ENCODE results near the gene ARHGAP32. TPM values are rescaled to one million over a fixed set of nuclear protein-coding genes. Genes with fewer than 3 reads are reported as not detected.

The ARHGAP32 gene
- total RNA-seq, 1 experiment from 2014 or later, result 54.0 TPM

GRCh38 chr11:129018991-129019390 lies 173.1 kb downstream of the ARHGAP32 start:
- Mint-ChIP-seq H3K9me3 (ENCODE audit: unreplicated experiment) (no peaks in the 10 kb centered on the region), H3K4me1 (ENCODE audit: low read depth, unreplicated experiment) (peaks cover 11% of the 10 kb centered on the region), H3K36me3 (ENCODE audit: insufficient read depth, unreplicated experiment) (peaks cover 9% of the 10 kb centered on the region), H3K4me3 (ENCODE audit: unreplicated experiment) (no peak overlapping the region), H3K27ac (ENCODE audit: unreplicated experiment) (no peak overlapping the region), H3K27me3 (ENCODE audit: insufficient read depth, unreplicated experiment) (no peaks in the 10 kb centered on the region)
- Histone ChIP-seq H3K36me3 (ENCODE audit: control insufficient read depth, insufficient read depth, low read length) (no peaks in the 10 kb centered on the region; the same call in 1 of the 2 replicates), H3K9me3 (no peaks in the 10 kb centered on the region), H3K27me3 (replicated peaks; ENCODE audit: control insufficient read depth, insufficient read depth, low read length) (no peaks in the 10 kb centered on the region), H3K4me1 (peaks cover 14% of the 10 kb centered on the region), H3K4me3 (ENCODE audit: low read depth, low read length) (no peak overlapping the region)
- peak in 1 of 2 experiments; percentile 29 for TF ChIP-seq CTCF (IDR thresholded peaks at IDR 0.05; ENCODE audit: insufficient read depth in 1 of 2, low read depth in 1 of 2, low read length in 1 of 2, severe bottlenecking in 1 of 2, unreplicated experiment in 1 of 2)
- POLR2A ChIA-PET, result no interaction called here
- DNase-seq, result peak in 1 of 2 experiments; percentile 15
- CTCF ChIA-PET, result no interaction called here
- BruUV-seq (replicated peaks), result no TSS peak
- intact Hi-C loops (cut with micrococcal nuclease; ENCODE audit: unreplicated experiment), result no loop called here

- Mint-ChIP-seq H3K36me3 (ENCODE audit: insufficient read depth, unreplicated experiment) (peaks cover 6% of the 10 kb centered on the region), H3K4me3 (ENCODE audit: unreplicated experiment) (no peak overlapping the region), H3K4me1 (ENCODE audit: low read depth, unreplicated experiment) (peaks cover 7% of the 10 kb centered on the region), H3K27me3 (ENCODE audit: insufficient read depth, unreplicated experiment) (no peaks in the 10 kb centered on the region), H3K9me3 (ENCODE audit: unreplicated experiment) (no peaks in the 10 kb centered on the region), H3K27ac (ENCODE audit: unreplicated experiment) (no peak overlapping the region)
- Histone ChIP-seq H3K4me3 (ENCODE audit: low read depth, low read length) (no peak overlapping the region), H3K27me3 (replicated peaks; ENCODE audit: control insufficient read depth, insufficient read depth, low read length) (no peaks in the 10 kb centered on the region), H3K36me3 (ENCODE audit: control insufficient read depth, insufficient read depth, low read length) (no peaks in the 10 kb centered on the region; the same call in 1 of the 2 replicates), H3K9me3 (no peaks in the 10 kb centered on the region), H3K4me1 (peaks cover 7% of the 10 kb centered on the region; the same call in 1 of the 2 replicates)
- ChIA-PET CTCF (no interaction called here), POLR2A (no interaction called here)
- intact Hi-C loops (cut with micrococcal nuclease; ENCODE audit: unreplicated experiment), result no loop called here
- no peak for DNase-seq
- BruUV-seq (replicated peaks), result no TSS peak
- TF ChIP-seq CTCF (IDR thresholded peaks at IDR 0.05; ENCODE audit: insufficient read depth in 1 of 2, low read depth in 1 of 2, low read length in 1 of 2, severe bottlenecking in 1 of 2, unreplicated experiment in 1 of 2), result no peak
These were observed 174.0 kb downstream of the ARHGAP32 start for GRCh38 chr11:129018126-129018525.

DNA sequence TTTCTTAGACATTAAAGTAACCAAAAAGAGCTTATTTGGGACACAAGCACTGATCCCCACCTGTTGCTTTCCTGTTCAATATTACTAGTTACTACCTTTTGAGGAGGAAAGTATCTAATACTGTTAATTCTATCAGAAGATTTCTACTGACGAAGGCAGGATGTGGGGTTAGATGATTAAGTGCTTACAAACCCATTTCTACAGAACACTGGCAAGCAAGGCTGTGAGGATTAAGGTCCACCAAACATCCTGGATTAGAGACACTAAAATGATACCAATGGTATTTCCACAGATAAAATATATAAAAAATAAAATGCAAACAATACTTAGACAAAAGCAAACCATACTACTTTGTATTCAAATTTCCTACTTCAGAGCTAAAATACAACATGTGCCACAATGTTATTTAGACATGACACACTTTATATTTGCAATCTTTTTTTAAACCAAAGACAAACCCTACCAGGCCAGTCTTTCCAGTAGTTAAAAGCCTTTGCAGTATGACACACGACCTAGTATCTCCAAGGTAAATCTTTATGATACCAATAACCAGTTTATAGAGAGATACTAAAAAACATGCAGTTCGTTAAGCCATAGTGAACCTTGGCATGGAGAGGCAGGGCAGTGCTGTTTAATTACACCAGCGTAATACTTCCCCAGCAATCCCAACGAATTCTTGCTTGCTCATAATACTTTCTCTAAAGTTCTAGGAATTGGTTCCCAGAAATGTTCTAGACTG lies 178.2 kb downstream of the ARHGAP32 start:
- ChIA-PET POLR2A (no interaction called here), CTCF (no interaction called here)
- intact Hi-C loops (cut with micrococcal nuclease; ENCODE audit: unreplicated experiment), result no loop called here
- H3K36me3 Mint-ChIP-seq (ENCODE audit: insufficient read depth, unreplicated experiment), result peaks cover 12% of the 10 kb centered on the region
- peaks cover 7% of the 10 kb centered on the region; the same call in 1 of the 2 replicates for H3K4me1 ChIP-seq
- H3K9me3 ChIP-seq, result no peaks in the 10 kb centered on the region
- TF ChIP-seq CTCF (IDR thresholded peaks at IDR 0.05; ENCODE audit: insufficient read depth in 1 of 2, low read depth in 1 of 2, low read length in 1 of 2, severe bottlenecking in 1 of 2, unreplicated experiment in 1 of 2), result no peak
- no peak overlapping the region for H3K4me3 Mint-ChIP-seq (ENCODE audit: unreplicated experiment)
- H3K27me3 Mint-ChIP-seq (ENCODE audit: insufficient read depth, unreplicated experiment), result no peaks in the 10 kb centered on the region
- H3K4me3 ChIP-seq (ENCODE audit: low read depth, low read length), result no peak overlapping the region
- no peaks in the 10 kb centered on the region for H3K9me3 Mint-ChIP-seq (ENCODE audit: unreplicated experiment)
- no peak overlapping the region for H3K27ac Mint-ChIP-seq (ENCODE audit: unreplicated experiment)
- H3K36me3 ChIP-seq (ENCODE audit: control insufficient read depth, insufficient read depth, low read length), result no peaks in the 10 kb centered on the region
- peaks cover 7% of the 10 kb centered on the region for H3K4me1 Mint-ChIP-seq (ENCODE audit: low read depth, unreplicated experiment)
- no peaks in the 10 kb centered on the region for H3K27me3 ChIP-seq (replicated peaks; ENCODE audit: control insufficient read depth, insufficient read depth, low read length)
- no TSS peak for BruUV-seq (replicated peaks)
- peak in 1 of 2 experiments; percentile 25 for DNase-seq
